T-helper 2 cell treated with Interferon-gamma antibody and Interleukin-4, amounts not matched to agents 5 μg/mL and 100 μg/mL, for 36 hours (primary cell): ENCODE results near the gene SH2D1A.

Experiments used
- DNase-seq: peaks from one replicate; pipeline ENCODE4 v3.0.0; 2021; ENCODE audit warnings: low spot score
- H3K27ac Mint-ChIP-seq: one replicate; pipeline ENCODE4 v1.8.0; 2021; ENCODE audit warnings: mild to moderate bottlenecking, mixed read lengths
- H3K27me3 Mint-ChIP-seq: one replicate; pipeline ENCODE4 v1.8.0; 2021; ENCODE audit warnings: low read depth, mixed read lengths
- H3K36me3 Mint-ChIP-seq: one replicate; pipeline ENCODE4 v1.8.0; 2021; ENCODE audit warnings: low read depth, mixed read lengths
- H3K4me1 Mint-ChIP-seq: one replicate; pipeline ENCODE4 v1.8.0; 2021; ENCODE audit warnings: low read depth, mixed read lengths
- H3K4me3 Mint-ChIP-seq: one replicate; pipeline ENCODE4 v1.8.0; 2022; ENCODE audit warnings: mild to moderate bottlenecking, moderate library complexity, mixed read lengths
- H3K9me3 Mint-ChIP-seq: one replicate; pipeline ENCODE4 v1.8.0; 2021; ENCODE audit warnings: mixed read lengths

SH2D1A gene

GRCh38 chrX:124415115-124415800 is 68.9 kb downstream of the SH2D1A start:
- H3K27ac Mint-ChIP-seq = no peak overlapping the region
- H3K27me3 Mint-ChIP-seq = no peaks in the 10 kb centered on the region
- no peak for DNase-seq
- no peak overlapping the region for H3K4me3 Mint-ChIP-seq
- H3K36me3 Mint-ChIP-seq = no peaks in the 10 kb centered on the region
- H3K9me3 Mint-ChIP-seq = no peaks in the 10 kb centered on the region
- peaks cover 4% of the 10 kb centered on the region for H3K4me1 Mint-ChIP-seq

GRCh38 chrX:124421898-124422655 is 75.7 kb downstream of the SH2D1A start:
- no peaks in the 10 kb centered on the region for H3K9me3 Mint-ChIP-seq
- H3K4me1 Mint-ChIP-seq = peaks cover 2% of the 10 kb centered on the region
- H3K27ac Mint-ChIP-seq = no peak overlapping the region
- DNase-seq = no peak
- H3K4me3 Mint-ChIP-seq = no peak overlapping the region
- H3K36me3 Mint-ChIP-seq = no peaks in the 10 kb centered on the region
- H3K27me3 Mint-ChIP-seq = no peaks in the 10 kb centered on the region
